Measurements from ENCODE around the gene CACNA1G.

The CACNA1G gene

GRCh38 chr17:50593321-50593720 lies 32.8 kb downstream of the CACNA1G start:
- DNase-seq (ENCODE audit: low read depth): no peak
- H3K4me3 ChIP-seq (ENCODE audit: low read length): no peak overlapping the region
- TF ChIP-seq CTCF (conservative IDR thresholded peaks at IDR 0.05; ENCODE audit: low read length): no peak

GRCh38 chr17:50594128-50594823 lies 33.8 kb downstream of the CACNA1G start:
- no peak for DNase-seq (ENCODE audit: low read depth)
- H3K4me3 ChIP-seq (ENCODE audit: low read length): no peak overlapping the region
- TF ChIP-seq CTCF (conservative IDR thresholded peaks at IDR 0.05; ENCODE audit: low read length): no peak

GRCh38 chr17:50594892-50595291 lies 34.4 kb downstream of the CACNA1G start:
- TF ChIP-seq CTCF (conservative IDR thresholded peaks at IDR 0.05; ENCODE audit: low read length): no peak
- H3K4me3 ChIP-seq (ENCODE audit: low read length): no peak overlapping the region
- DNase-seq (ENCODE audit: low read depth): no peak

- no peak overlapping the region for H3K4me3 ChIP-seq (ENCODE audit: low read length)
- no peak for TF ChIP-seq CTCF (conservative IDR thresholded peaks at IDR 0.05; ENCODE audit: low read length)
- no peak for DNase-seq (ENCODE audit: low read depth)
Observed at GRCh38 chr17:50596191-50597037, 35.9 kb downstream of the CACNA1G start.

GRCh38 chr17:50598487-50598886 lies 38.0 kb downstream of the CACNA1G start:
- H3K4me3 ChIP-seq (ENCODE audit: low read length): no peak overlapping the region
- no peak for DNase-seq (ENCODE audit: low read depth)
- TF ChIP-seq CTCF (conservative IDR thresholded peaks at IDR 0.05; ENCODE audit: low read length): no peak

GRCh38 chr17:50599606-50600005 lies 39.1 kb downstream of the CACNA1G start:
- DNase-seq (ENCODE audit: low read depth): no peak
- no peak for TF ChIP-seq CTCF (conservative IDR thresholded peaks at IDR 0.05; ENCODE audit: low read length)
- no peak overlapping the region for H3K4me3 ChIP-seq (ENCODE audit: low read length)
